ENCODE measurements around the gene CPXM2. TPM values are rescaled to one million over a fixed set of nuclear protein-coding genes. Genes with fewer than 3 reads are reported as not detected.

Gene CPXM2
- total and polyA plus RNA-seq, 9 of the 15 experiments (the other 6 are each of a cell fraction or from before 2014, with no cell fraction given): not detected

DNA sequence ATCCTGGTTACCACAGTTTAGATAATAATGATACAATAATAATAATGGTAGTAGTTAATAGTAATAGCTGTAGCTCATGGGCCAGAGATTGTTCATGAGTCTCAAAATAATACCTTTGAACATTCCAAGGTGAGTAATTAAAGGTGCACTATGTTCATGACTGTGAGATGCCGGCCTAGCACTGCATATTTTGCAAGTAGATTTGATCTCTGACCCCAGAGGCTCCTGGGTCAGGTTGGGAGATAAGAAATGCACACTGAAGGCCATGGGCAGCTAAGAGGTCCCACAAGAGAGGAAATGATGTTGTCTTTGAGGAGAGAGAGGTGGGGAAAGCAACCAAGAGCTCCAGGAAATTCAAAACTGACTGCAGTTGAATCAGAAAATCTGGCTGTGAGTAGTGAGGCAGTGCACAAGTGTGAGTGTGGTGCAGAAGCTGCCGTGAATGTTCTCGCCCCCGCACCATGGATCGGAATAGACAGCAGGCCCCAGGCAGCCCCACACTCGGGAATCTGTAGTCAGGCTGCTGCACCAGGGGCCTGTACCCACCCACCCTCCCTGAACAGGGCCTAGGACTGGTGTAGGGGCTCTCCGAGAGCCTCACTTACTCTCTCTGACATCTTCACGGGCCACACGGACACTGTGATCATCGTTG lies 11.9 kb downstream of the CPXM2 start (continued):
- no peak for TF ChIP-seq ELF1 (tag; IDR thresholded peaks at IDR 0.05)
- no peak for TF ChIP-seq ZNF134 (CRISPR knock-in tag; conservative IDR thresholded peaks at IDR 0.05)
- no peak for TF ChIP-seq NCOR1 (IDR thresholded peaks at IDR 0.05)
- TF ChIP-seq MAFF (IDR thresholded peaks at IDR 0.05; ENCODE audit: low read length): no peak

DNA sequence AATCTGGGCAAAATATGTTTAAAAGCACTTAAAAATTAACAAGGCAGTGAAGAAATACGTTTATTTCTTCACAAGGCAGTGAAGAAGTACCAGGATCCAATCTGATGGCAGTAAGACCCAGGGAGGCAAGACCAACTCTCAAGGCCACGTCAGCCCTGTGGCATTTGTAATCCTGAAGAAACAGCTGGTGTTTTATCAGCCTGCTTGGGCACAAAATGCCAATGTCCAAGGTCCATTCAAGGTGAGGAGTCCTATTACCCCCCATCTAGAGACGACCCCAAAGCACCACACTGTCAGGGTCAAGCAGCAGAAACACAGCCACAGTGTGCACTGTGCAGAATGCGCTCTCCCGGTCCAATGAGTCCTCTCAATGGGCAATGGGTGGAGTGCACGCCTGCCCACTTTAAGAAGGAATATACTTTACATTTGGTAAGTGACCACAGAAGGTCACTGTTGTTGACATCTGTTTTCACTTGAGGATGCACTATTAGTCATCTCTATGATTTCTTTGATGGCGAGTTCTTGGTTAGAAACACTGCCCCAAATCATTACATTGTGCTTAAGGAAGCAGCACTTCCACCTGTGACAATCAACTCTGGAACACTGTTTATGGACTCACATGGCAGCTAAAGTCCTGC lies 12.8 kb downstream of the CPXM2 start:
- Histone ChIP-seq H3K4me1 (replicated peaks in 1 of 2; ENCODE audit: control insufficient read depth in 2 of 2, insufficient read depth in 2 of 2, low read length in 2 of 2) (no peaks in the 10 kb centered on the region), H3K79me2 (ENCODE audit: control insufficient read depth, insufficient read depth, low read length) (no peaks in the 10 kb centered on the region), H3K9me1 (ENCODE audit: control insufficient read depth, insufficient read depth, low read length) (no peaks in the 10 kb centered on the region), H3K4me2 (ENCODE audit: insufficient read depth, low read length) (no peak overlapping the region), H2AFZ (ENCODE audit: low read depth, low read length) (no peak overlapping the region), H3K36me3 (ENCODE audit: control insufficient read depth, insufficient read depth, low read length) (no peaks in the 10 kb centered on the region), H3K4me3 (no peak overlapping the region), H3K27ac (ENCODE audit: extremely low read depth, low read depth, low read length) (no peak overlapping the region), H3K9me3 (replicated peaks; ENCODE audit: control insufficient read depth, insufficient read depth, low read depth, low read length) (no peaks in the 10 kb centered on the region), H3K9ac (ENCODE audit: insufficient read depth in 1 of 2, low read depth in 2 of 2, low read length in 2 of 2) (no peak overlapping the region), H4K20me1 (replicated peaks; ENCODE audit: control insufficient read depth, insufficient read depth, low read length) (no peaks in the 10 kb centered on the region), H3K27me3 (ENCODE audit: control insufficient read depth in 2 of 2, insufficient read depth in 2 of 2, low read length in 2 of 2) (no peaks in the 10 kb centered on the region)
- ATAC-seq: no peak
- no peak for FAIRE-seq
- intact Hi-C loops (cut with micrococcal nuclease) (no loop called here), in situ Hi-C loops (cut with MboI) (no loop called here)
- POLR2A ChIA-PET: no interaction called here
- DNase-seq (ENCODE audit: extremely low read depth in 1 of 4, low spot score in 3 of 4): no peak
- no peak for TF ChIP-seq HNRNPH1 (optimal IDR thresholded peaks at IDR 0.05; ENCODE audit: low read depth, low read length)
- no peak for TF ChIP-seq L3MBTL2 (IDR thresholded peaks at IDR 0.05)
- TF ChIP-seq, protein P1, sequence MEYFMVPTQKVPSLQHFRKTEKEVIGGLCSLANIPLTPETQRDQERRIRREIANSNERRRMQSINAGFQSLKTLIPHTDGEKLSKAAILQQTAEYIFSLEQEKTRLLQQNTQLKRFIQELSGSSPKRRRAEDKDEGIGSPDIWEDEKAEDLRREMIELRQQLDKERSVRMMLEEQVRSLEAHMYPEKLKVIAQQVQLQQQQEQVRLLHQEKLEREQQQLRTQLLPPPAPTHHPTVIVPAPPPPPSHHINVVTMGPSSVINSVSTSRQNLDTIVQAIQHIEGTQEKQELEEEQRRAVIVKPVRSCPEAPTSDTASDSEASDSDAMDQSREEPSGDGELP (CRISPR knock-in tag; IDR thresholded peaks at IDR 0.05; ENCODE audit: borderline replicate concordance): no peak
- TF ChIP-seq DDX20 (tag; IDR thresholded peaks at IDR 0.05; ENCODE audit: low read depth): no peak
- TF ChIP-seq C11orf30 (IDR thresholded peaks at IDR 0.05; ENCODE audit: low read depth): no peak
- TF ChIP-seq MXI1 (IDR thresholded peaks at IDR 0.05; ENCODE audit: low read depth, low read length): no peak
- TF ChIP-seq HES1 (IDR thresholded peaks at IDR 0.05; ENCODE audit: low read depth): no peak
- TF ChIP-seq ESRRB (CRISPR knock-in tag; IDR thresholded peaks at IDR 0.05; ENCODE audit: borderline replicate concordance): no peak
- TF ChIP-seq, protein P2, sequence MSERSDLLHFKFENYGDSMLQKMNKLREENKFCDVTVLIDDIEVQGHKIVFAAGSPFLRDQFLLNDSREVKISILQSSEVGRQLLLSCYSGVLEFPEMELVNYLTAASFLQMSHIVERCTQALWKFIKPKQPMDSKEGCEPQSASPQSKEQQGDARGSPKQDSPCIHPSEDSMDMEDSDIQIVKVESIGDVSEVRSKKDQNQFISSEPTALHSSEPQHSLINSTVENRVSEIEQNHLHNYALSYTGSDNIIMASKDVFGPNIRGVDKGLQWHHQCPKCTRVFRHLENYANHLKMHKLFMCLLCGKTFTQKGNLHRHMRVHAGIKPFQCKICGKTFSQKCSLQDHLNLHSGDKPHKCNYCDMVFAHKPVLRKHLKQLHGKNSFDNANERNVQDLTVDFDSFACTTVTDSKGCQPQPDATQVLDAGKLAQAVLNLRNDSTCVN (CRISPR knock-in tag; IDR thresholded peaks at IDR 0.05): no peak
- TF ChIP-seq ZNF121 (CRISPR knock-in tag; conservative IDR thresholded peaks at IDR 0.05): no peak
- CTCF ChIA-PET (ENCODE audit: low intra/inter-chr PET ratio): no interaction called here
- BruUV-seq (replicated peaks): no TSS peak
- WGBS (ENCODE audit: insufficient coverage, low coverage, missing lambda C conversion rate): 2% methylated on average over 7 of the region's 7 CpGs

Data from K562 (cell line).